CD14-positive monocyte (primary cell): ENCODE measurements around the gene PLA2G2E. TPM values are rescaled to one million over a fixed set of nuclear protein-coding genes. Genes with fewer than 3 reads are reported as not detected.

Experiments
- DNase-seq, 3 donors: peaks; one replicate each; pipeline ENCODE4 v3.0.0-alpha.2; 2011 to 2022
- H2AFZ ChIP-seq: 2 replicates; pipeline ENCODE4 v1.6.0; 2012; ENCODE audit warnings: mild to moderate bottlenecking, low read depth, low read length, inconsistent platforms; ENCODE audit not compliant: insufficient read depth, poor library complexity, severe bottlenecking
- H3K27ac ChIP-seq, 2 donors: 1 replicate in 1 of 2; 2 replicates in 1 of 2; pipeline ENCODE4 v1.5.1; 2012 to 2013; ENCODE audit warnings: low read length in 2 of 2, control low read depth in 1 of 2, inconsistent platforms in 1 of 2, low read depth in 1 of 2, mild to moderate bottlenecking in 1 of 2
- H3K27me3 ChIP-seq, 2 donors: one replicate each; pipeline versions ENCODE4 v1.6.0 to v1.6.1; 2011 to 2013; ENCODE audit warnings: low read length in 2 of 2; ENCODE audit not compliant: control insufficient read depth in 2 of 2, insufficient read depth in 2 of 2
- H3K36me3 ChIP-seq, 2 donors: replicated peaks in 1 of 2; 1 replicate in 1 of 2; 2 replicates in 1 of 2; pipeline versions ENCODE4 v1.5.1 to v1.6.1; 2012 to 2013; ENCODE audit warnings: low read length in 2 of 2, control low read depth in 1 of 2, inconsistent platforms in 1 of 2, mild to moderate bottlenecking in 1 of 2; ENCODE audit not compliant: insufficient read depth in 2 of 2, control insufficient read depth in 1 of 2
- H3K4me1 ChIP-seq, 2 donors: 1 replicate in 1 of 2; 2 replicates in 1 of 2; pipeline versions ENCODE4 v1.5.1 to v1.6.1; 2012 to 2013; ENCODE audit warnings: low read length in 2 of 2, control low read depth in 1 of 2, inconsistent platforms in 1 of 2, mild to moderate bottlenecking in 1 of 2, moderate library complexity in 1 of 2; ENCODE audit not compliant: insufficient read depth in 2 of 2, control insufficient read depth in 1 of 2
- H3K4me2 ChIP-seq: replicated peaks from 2 replicates; pipeline ENCODE3; 2012; ENCODE audit warnings: low read length, moderate library complexity, mild to moderate bottlenecking; ENCODE audit not compliant: poor library complexity, severe bottlenecking; ENCODE audit errors: extremely low read depth
- H3K4me3 ChIP-seq, 3 experiments: fragments of 200-600 bp in 1 of 3; sonication (generic) in 1 of 3; replicated peaks in 1 of 3; 1 replicate in 2 of 3; 2 replicates in 1 of 3; pipeline ENCODE4 v1.5.1; 2011 to 2013; ENCODE audit warnings: low read length in 3 of 3, mild to moderate bottlenecking in 3 of 3, control low read depth in 2 of 3, low read depth in 2 of 3, inconsistent platforms in 1 of 3, moderate library complexity in 1 of 3
- H3K79me2 ChIP-seq: 2 replicates; pipeline ENCODE4 v1.6.0; 2012; ENCODE audit warnings: mild to moderate bottlenecking, control low read depth, inconsistent platforms, low read length, moderate library complexity; ENCODE audit not compliant: insufficient read depth
- H3K9ac ChIP-seq: 2 replicates; pipeline ENCODE4 v1.6.0; 2017; ENCODE audit warnings: low read length, mild to moderate bottlenecking; ENCODE audit not compliant: insufficient read depth, poor library complexity, severe bottlenecking
- H3K9me3 ChIP-seq, 2 donors: replicated peaks in 1 of 2; 1 replicate in 1 of 2; 2 replicates in 1 of 2; pipeline versions ENCODE4 v1.5.1 to v1.6.1; 2012 to 2013; ENCODE audit warnings: low read length in 2 of 2, control low read depth in 1 of 2; ENCODE audit not compliant: control insufficient read depth in 1 of 2, insufficient read depth in 1 of 2
- H4K20me1 ChIP-seq: 2 replicates; pipeline ENCODE4 v1.6.0; 2012; ENCODE audit warnings: mild to moderate bottlenecking, low read length, control low read depth, moderate library complexity; ENCODE audit not compliant: insufficient read depth
- H3K27ac Mint-ChIP-seq, 7 donors: one replicate each; pipeline ENCODE4 v1.8.0; 2020; ENCODE audit warnings: mild to moderate bottlenecking in 7 of 7, mixed read lengths in 7 of 7, moderate library complexity in 6 of 7, inconsistent platforms in 2 of 7
- H3K27me3 Mint-ChIP-seq, 3 donors: one replicate each; pipeline ENCODE4 v1.8.0; 2021 to 2022; ENCODE audit warnings: low read depth in 3 of 3, mild to moderate bottlenecking in 3 of 3, mixed read lengths in 3 of 3, moderate library complexity in 3 of 3, inconsistent platforms in 1 of 3
- H3K36me3 Mint-ChIP-seq, 2 donors: one replicate each; pipeline ENCODE4 v1.8.0; 2020; ENCODE audit warnings: mixed read lengths in 2 of 2, inconsistent platforms in 1 of 2, mild to moderate bottlenecking in 1 of 2
- H3K4me1 Mint-ChIP-seq: one replicate; pipeline ENCODE4 v1.8.0; 2020; ENCODE audit warnings: mild to moderate bottlenecking, mixed read lengths
- H3K4me3 Mint-ChIP-seq, 2 donors: one replicate each; pipeline ENCODE4 v1.8.0; 2020; ENCODE audit warnings: mild to moderate bottlenecking in 2 of 2, mixed read lengths in 2 of 2, moderate library complexity in 1 of 2
- H3K9me3 Mint-ChIP-seq, 7 donors: one replicate each; pipeline ENCODE4 v1.8.0; 2020 to 2022; ENCODE audit warnings: mixed read lengths in 7 of 7, mild to moderate bottlenecking in 6 of 7, moderate library complexity in 6 of 7, inconsistent platforms in 2 of 7
- WGBS: methylation state at CpG from one replicate; pipeline ENCODE4 v1.1.5; 2013; ENCODE audit warnings: missing lambda C conversion rate; ENCODE audit not compliant: insufficient coverage; 5-methylcytosine and 5-hydroxymethylcytosine counted together
- intact Hi-C, 2 donors: fragments of 100-400 bp; cut with micrococcal nuclease; formaldehyde crosslinking; loops; one replicate each; pipeline versions ENCODE4 v1.15.0 to v1.15.1; 2023
- polyA plus RNA-seq, 3 donors: library from polyadenylated mRNA; depleted of rRNA in 1 of 3; unstranded in 2 of 3; stranded (reverse) in 1 of 3; fragments of 300-500 nt in 2 of 3; fragments of >200 nt in 1 of 3; fragmentation: Illumina TruSeq in 2 of 3; gene quantifications; 1 replicate in 2 of 3; 2 replicates in 1 of 3; pipeline ENCODE4 v1.2.3, GENCODE V29; 2012 to 2021
- TF ChIP-seq, protein P1 (sequence below): fragments of 200-600 bp; IDR thresholded peaks from one replicate; pipeline ENCODE4 v1.8.0; 2022; ENCODE audit warnings: antibody characterized with exemption, mild to moderate bottlenecking

Gene PLA2G2E
- polyA plus RNA-seq, 3 donors: not detected

DNA sequence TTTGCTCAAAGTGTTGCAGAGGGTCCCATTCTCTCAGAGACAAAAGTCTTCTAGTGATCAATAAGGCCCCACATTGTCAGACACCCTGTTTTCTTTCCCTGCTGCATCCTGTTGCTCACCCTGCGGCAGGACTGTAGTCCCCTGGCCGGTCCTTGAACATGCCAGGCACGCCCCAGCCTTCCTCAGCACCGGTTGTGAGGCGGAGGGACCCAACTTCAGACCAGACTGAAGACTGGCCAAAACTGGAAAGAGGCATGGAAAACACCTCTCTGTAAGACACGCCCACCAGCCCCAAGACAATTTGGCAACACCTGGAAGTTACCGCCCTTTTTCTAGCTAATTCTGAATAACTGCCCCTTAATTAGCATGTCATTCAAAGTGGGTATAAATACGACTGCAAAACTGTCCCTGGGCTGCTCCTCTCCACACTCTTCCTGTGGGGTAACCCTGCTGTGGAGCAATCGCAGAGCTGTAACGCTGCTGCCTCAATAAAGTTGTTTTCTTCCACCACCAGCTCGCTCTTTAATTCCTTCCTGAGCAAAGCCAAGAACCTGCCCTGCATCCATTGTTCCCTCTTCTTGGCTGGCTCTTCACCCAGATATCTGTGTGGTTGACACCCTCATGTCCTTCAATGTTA lies 32.2 kb upstream of the PLA2G2E start:
- H3K27ac Mint-ChIP-seq: no peak overlapping the region
- Histone ChIP-seq H2AFZ (no peak overlapping the region), H3K9ac (no peak overlapping the region), H3K27ac (no peak overlapping the region), H3K9me3 (no peaks in the 10 kb centered on the region), H3K36me3 (no peaks in the 10 kb centered on the region), H4K20me1 (no peaks in the 10 kb centered on the region), H3K27me3 (peaks cover 0 to 2% of the 10 kb centered on the region in 2 donors), H3K4me2 (no peak overlapping the region), H3K4me1 (no peaks in the 10 kb centered on the region), H3K79me2 (no peaks in the 10 kb centered on the region), H3K4me3 (no peak overlapping the region)
- DNase-seq: no peak
- H3K27me3 Mint-ChIP-seq: peaks cover 17 to 20% (median 19%) of the 10 kb centered on the region in 3 donors
- TF ChIP-seq, protein P1, sequence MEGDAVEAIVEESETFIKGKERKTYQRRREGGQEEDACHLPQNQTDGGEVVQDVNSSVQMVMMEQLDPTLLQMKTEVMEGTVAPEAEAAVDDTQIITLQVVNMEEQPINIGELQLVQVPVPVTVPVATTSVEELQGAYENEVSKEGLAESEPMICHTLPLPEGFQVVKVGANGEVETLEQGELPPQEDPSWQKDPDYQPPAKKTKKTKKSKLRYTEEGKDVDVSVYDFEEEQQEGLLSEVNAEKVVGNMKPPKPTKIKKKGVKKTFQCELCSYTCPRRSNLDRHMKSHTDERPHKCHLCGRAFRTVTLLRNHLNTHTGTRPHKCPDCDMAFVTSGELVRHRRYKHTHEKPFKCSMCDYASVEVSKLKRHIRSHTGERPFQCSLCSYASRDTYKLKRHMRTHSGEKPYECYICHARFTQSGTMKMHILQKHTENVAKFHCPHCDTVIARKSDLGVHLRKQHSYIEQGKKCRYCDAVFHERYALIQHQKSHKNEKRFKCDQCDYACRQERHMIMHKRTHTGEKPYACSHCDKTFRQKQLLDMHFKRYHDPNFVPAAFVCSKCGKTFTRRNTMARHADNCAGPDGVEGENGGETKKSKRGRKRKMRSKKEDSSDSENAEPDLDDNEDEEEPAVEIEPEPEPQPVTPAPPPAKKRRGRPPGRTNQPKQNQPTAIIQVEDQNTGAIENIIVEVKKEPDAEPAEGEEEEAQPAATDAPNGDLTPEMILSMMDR: no peak
- peaks cover 0 to 6% (median 0%) of the 10 kb centered on the region in 7 donors for H3K9me3 Mint-ChIP-seq
- intact Hi-C loops: no loop called here
- no peaks in the 10 kb centered on the region for H3K36me3 Mint-ChIP-seq
- 50% methylated on average over 9 of the region's 11 CpGs for WGBS
- H3K4me3 Mint-ChIP-seq: no peak overlapping the region
- peaks cover 2% of the 10 kb centered on the region for H3K4me1 Mint-ChIP-seq

DNA sequence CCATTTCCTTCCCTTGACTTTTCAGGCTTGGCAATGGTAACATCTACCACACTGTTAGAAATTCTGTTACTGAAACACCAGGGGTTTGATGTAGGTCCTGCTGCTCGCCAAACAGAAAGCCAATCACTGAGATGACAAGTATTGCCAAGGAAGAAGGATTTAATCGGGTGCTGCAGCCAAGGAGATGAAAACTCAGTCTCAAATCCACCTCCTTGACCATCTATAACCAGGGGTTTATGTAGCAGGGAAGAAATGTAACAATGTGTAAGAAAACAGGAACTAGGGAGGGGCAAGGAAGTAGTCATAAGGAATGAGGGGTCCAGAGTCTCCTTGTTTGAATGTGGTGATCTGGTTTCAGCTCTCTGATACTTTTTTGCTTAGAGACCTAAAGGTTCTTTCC lies 30.6 kb upstream of the PLA2G2E start:
- no CpG with 5 or more reads among the region's 2 CpGs for WGBS
- peaks cover 17% of the 10 kb centered on the region in 3 donors for H3K27me3 Mint-ChIP-seq

More for the DNA sequence above, 30.6 kb upstream of the PLA2G2E start:
- no peak overlapping the region for H3K4me3 Mint-ChIP-seq
- Histone ChIP-seq H3K27me3 (peaks cover 0 to 2% of the 10 kb centered on the region in 2 donors), H3K4me1 (no peaks in the 10 kb centered on the region), H3K4me2 (no peak overlapping the region), H2AFZ (no peak overlapping the region), H3K27ac (no peak overlapping the region), H3K4me3 (no peak overlapping the region), H3K9ac (no peak overlapping the region), H3K9me3 (no peaks in the 10 kb centered on the region), H4K20me1 (no peaks in the 10 kb centered on the region), H3K36me3 (no peaks in the 10 kb centered on the region), H3K79me2 (no peaks in the 10 kb centered on the region)
- H3K27ac Mint-ChIP-seq: no peak overlapping the region
- TF ChIP-seq, protein P1: no peak
- DNase-seq: no peak
- peaks cover 0 to 6% (median 0%) of the 10 kb centered on the region in 7 donors for H3K9me3 Mint-ChIP-seq
- no peaks in the 10 kb centered on the region for H3K36me3 Mint-ChIP-seq
- intact Hi-C loops: no loop called here
- peaks cover 2% of the 10 kb centered on the region for H3K4me1 Mint-ChIP-seq
